ENCODE measurements around the gene MICAL2.

GRCh38 chr11:12209096-12209495 is 98.7 kb downstream of the MICAL2 start:
- TF ChIP-seq FOXP2 (optimal IDR thresholded peaks at IDR 0.05; ENCODE audit: control extremely low read depth, extremely low read length, insufficient read depth) (no peak), EZH2 (IDR thresholded peaks at IDR 0.05) (no peak), POLR2AphosphoS5 (IDR thresholded peaks at IDR 0.05; ENCODE audit: borderline replicate concordance, low read depth, low read length) (no peak)
